Uterus (tissue), 2 donors: ENCODE results near the gene PPIG.

Experiments
- CTCF ChIP-seq, 4 experiments: fragments of 200-600 bp in 2 of 4; fragments of 450-650 bp in 2 of 4; sonication (generic) in 2 of 4; IDR thresholded peaks; one replicate each; pipeline ENCODE4 v1.5.1; 2016 to 2019; ENCODE audit warnings: antibody characterized with exemption in 4 of 4, mild to moderate bottlenecking in 2 of 4, moderate library complexity in 1 of 4
- POLR2A ChIP-seq, 2 donors: fragments of 450-650 bp; IDR thresholded peaks; one replicate each; pipeline ENCODE4 v1.6.1; 2016; ENCODE audit warnings: antibody characterized with exemption in 2 of 2, mild to moderate bottlenecking in 1 of 2, moderate library complexity in 1 of 2

- TF ChIP-seq CTCF (IDR thresholded peaks at IDR 0.05), result no peak
- TF ChIP-seq POLR2A (IDR thresholded peaks at IDR 0.05), result no peak
These were observed 79.1 kb downstream of the PPIG start for GRCh38 chr2:169663247-169663646.
